DMS53 treated with DMSO at 0.1 percent for 48 hours (cell line): Measurements from ENCODE around the gene MEGF9.

Experiments used
- DNase-seq: peaks from one replicate; lab custom pipeline; 2025; ENCODE audit not compliant: unreplicated experiment; lab: John Stamatoyannopoulos, UW

The MEGF9 gene

GRCh38 chr9:120733190-120733589 lies 18.9 kb upstream of the MEGF9 start:
- DNase-seq: no peak

- peak; percentile 85 for DNase-seq
Observed at GRCh38 chr9:120730654-120731514, 16.6 kb upstream of the MEGF9 start.

- DNase-seq: no peak
Observed at GRCh38 chr9:120729791-120730241, 15.5 kb upstream of the MEGF9 start.

GRCh38 chr9:120726484-120726883 lies 12.2 kb upstream of the MEGF9 start:
- DNase-seq: no peak

- DNase-seq: no peak
Observed at GRCh38 chr9:120725907-120726306, 11.6 kb upstream of the MEGF9 start.

GRCh38 chr9:120724757-120725400 lies 10.6 kb upstream of the MEGF9 start:
- DNase-seq: no peak

- DNase-seq: no peak
Observed at GRCh38 chr9:120723565-120723964, 9.3 kb upstream of the MEGF9 start.

GRCh38 chr9:120720404-120720803 lies 6.1 kb upstream of the MEGF9 start:
- DNase-seq: no peak

- DNase-seq: no peak
Observed at GRCh38 chr9:120718316-120718715, 4.0 kb upstream of the MEGF9 start.

- no peak for DNase-seq
Observed at GRCh38 chr9:120717176-120717575, 2.9 kb upstream of the MEGF9 start.

GRCh38 chr9:120716483-120716882 lies 2.2 kb upstream of the MEGF9 start:
- DNase-seq: no peak

GRCh38 chr9:120715389-120715924 lies 1.2 kb upstream of the MEGF9 start:
- DNase-seq: no peak

- DNase-seq: no peak
Observed at GRCh38 chr9:120714846-120715388, 647 bp upstream of the MEGF9 start.

GRCh38 chr9:120713257-120714087 lies 798 bp downstream of the MEGF9 start:
- no peak for DNase-seq

- DNase-seq: peak; percentile 69
Observed at GRCh38 chr9:120712539-120713031, 1.7 kb downstream of the MEGF9 start.

GRCh38 chr9:120711841-120712538 lies 2.3 kb downstream of the MEGF9 start:
- DNase-seq: peak; percentile 69

GRCh38 chr9:120711354-120711753 lies 2.9 kb downstream of the MEGF9 start:
- no peak for DNase-seq

- peak; percentile 42 for DNase-seq
Observed at GRCh38 chr9:120710110-120710981, 3.9 kb downstream of the MEGF9 start.
